ENCODE measurements around the gene BTN2A1. TPM values are rescaled to one million over a fixed set of nuclear protein-coding genes. Genes with fewer than 3 reads are reported as not detected.

Gene BTN2A1
- total RNA-seq, 2 donors from 2014 or later: 6.2 to 16.5 TPM

- Histone ChIP-seq H3K4me3 (no peak overlapping the region), H3K27me3 (no peaks in the 10 kb centered on the region), H3K27ac (peak overlapping the region in 1 of 4 donors; percentile 34), H3K9me3 (no peaks in the 10 kb centered on the region), H3K36me3 (replicated peaks in 1 of 2; ENCODE audit: insufficient read depth in 1 of 2, low read depth in 2 of 2) (no peaks in the 10 kb centered on the region), H3K4me1 (peaks cover 16% of the 10 kb centered on the region)
- ATAC-seq: no peak
- 72 to 86% methylated on average over 4 of the region's 4 CpGs for WGBS, 2 donors
- intact Hi-C loops (cut with DNase I): no loop called here
- DNase-seq: no peak
- TF ChIP-seq POLR2A (IDR thresholded peaks at IDR 0.05) (no peak), CTCF (IDR thresholded peaks at IDR 0.05) (no peak)
These were observed 19.1 kb downstream of the BTN2A1 start for GRCh38 chr6:26476896-26477295.

- Histone ChIP-seq H3K27ac (peak overlapping the region in 1 of 4 donors; percentile 34), H3K4me3 (no peak overlapping the region), H3K36me3 (replicated peaks in 1 of 2; ENCODE audit: insufficient read depth in 1 of 2, low read depth in 2 of 2) (no peaks in the 10 kb centered on the region), H3K27me3 (no peaks in the 10 kb centered on the region), H3K4me1 (peaks cover 16% of the 10 kb centered on the region), H3K9me3 (no peaks in the 10 kb centered on the region)
- 44% methylated on average over 1 of the region's 1 CpG for WGBS, 2 donors
- ATAC-seq: no peak
- peak in 1 of 4 donors; percentile 27 for DNase-seq
- intact Hi-C loops (cut with DNase I): no loop called here
- no peak for TF ChIP-seq POLR2A (IDR thresholded peaks at IDR 0.05)
- TF ChIP-seq CTCF (IDR thresholded peaks at IDR 0.05): no peak
These were observed 19.7 kb downstream of the BTN2A1 start for GRCh38 chr6:26477426-26477825.

- TF ChIP-seq POLR2A (IDR thresholded peaks at IDR 0.05): no peak
- TF ChIP-seq CTCF (IDR thresholded peaks at IDR 0.05): no peak
- DNase-seq (no peak), ATAC-seq (no peak)
- Histone ChIP-seq H3K27ac (peak overlapping the region in 1 of 4 donors; percentile 28), H3K4me3 (no peak overlapping the region), H3K27me3 (no peaks in the 10 kb centered on the region), H3K4me1 (peaks cover 13% of the 10 kb centered on the region), H3K36me3 (replicated peaks in 1 of 2; ENCODE audit: insufficient read depth in 1 of 2, low read depth in 2 of 2) (no peaks in the 10 kb centered on the region), H3K9me3 (no peaks in the 10 kb centered on the region)
- 75 to 86% methylated on average over 2 of the region's 2 CpGs for WGBS, 2 donors
- intact Hi-C loops (cut with DNase I): no loop called here
These were observed 20.6 kb downstream of the BTN2A1 start for GRCh38 chr6:26478100-26478984.

- ATAC-seq: no peak
- 55 to 75% methylated on average over 3 of the region's 3 CpGs for WGBS, 2 donors
- peak overlapping the region in 1 of 4 donors; percentile 28 for H3K27ac ChIP-seq
These were observed 21.2 kb downstream of the BTN2A1 start for GRCh38 chr6:26478985-26479278.

More at GRCh38 chr6:26478985-26479278, 21.2 kb downstream of the BTN2A1 start:
- Histone ChIP-seq H3K9me3 (no peaks in the 10 kb centered on the region), H3K36me3 (replicated peaks in 1 of 2; ENCODE audit: insufficient read depth in 1 of 2, low read depth in 2 of 2) (no peaks in the 10 kb centered on the region), H3K4me3 (no peak overlapping the region), H3K27me3 (no peaks in the 10 kb centered on the region), H3K4me1 (peaks cover 11% of the 10 kb centered on the region)
- TF ChIP-seq POLR2A (IDR thresholded peaks at IDR 0.05) (no peak), CTCF (IDR thresholded peaks at IDR 0.05) (no peak)
- intact Hi-C loops (cut with DNase I): no loop called here
- DNase-seq: peak in 1 of 4 donors; percentile 22

Measured in body of pancreas (tissue), 4 donors.